SHP77 treated with DMSO at 0.1 percent for 48 hours (cell line): Measurements from ENCODE around the gene STT3A.
A peak's percentile ranks its signal among the peaks of the same experiment; 100 is the strongest.

Experiments used
- DNase-seq: peaks from one replicate; lab custom pipeline; 2025; lab: John Stamatoyannopoulos, UW

The STT3A gene

GRCh38 chr11:125588505-125588904 is 4.1 kb upstream of the STT3A start:
- DNase-seq = no peak

GRCh38 chr11:125591649-125592304 is 875 bp upstream of the STT3A start:
- peak; percentile 19 for DNase-seq

- peak; percentile 36 for DNase-seq
Measured at GRCh38 chr11:125593114-125593820, 615 bp downstream of the STT3A start.

DNA sequence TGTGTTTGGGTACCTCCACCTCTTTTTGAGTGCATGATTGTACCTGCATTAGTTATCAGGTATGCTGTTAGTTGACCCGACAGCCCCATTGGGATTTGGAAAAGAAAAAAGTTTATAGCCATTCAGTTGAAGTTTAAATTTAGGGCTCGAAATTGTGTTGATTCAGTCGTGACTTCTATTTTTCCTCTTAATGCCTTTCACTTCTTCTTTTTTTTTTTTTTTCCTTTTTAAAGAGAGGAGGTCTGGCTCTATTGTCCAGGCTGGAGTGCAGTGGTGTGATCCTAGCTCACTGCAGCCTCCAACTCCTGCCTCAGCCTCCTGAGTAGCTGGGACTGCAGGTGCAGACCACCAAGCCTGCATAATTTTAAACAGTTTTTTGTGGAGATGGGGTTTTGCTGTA is 2.3 kb downstream of the STT3A start:
- no peak for DNase-seq

DNA sequence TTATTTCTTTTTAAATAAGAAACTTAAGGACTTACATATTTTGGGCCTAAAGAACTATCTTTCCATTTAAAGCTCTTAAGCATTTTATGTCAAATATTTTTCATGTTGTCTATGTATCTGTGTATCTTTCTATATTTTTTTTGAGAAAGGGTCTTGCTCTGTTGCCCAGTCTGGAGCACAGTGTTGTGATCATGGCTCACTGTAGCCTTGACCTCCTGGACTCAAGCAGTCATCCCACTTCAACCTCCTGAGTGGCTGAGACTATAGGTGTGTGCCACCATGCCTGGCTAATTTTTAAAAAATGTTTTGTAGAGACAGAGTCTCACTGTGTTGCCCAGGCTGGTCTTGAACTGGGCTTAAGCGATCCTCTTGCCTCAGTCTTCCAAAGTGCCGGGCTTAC is 8.0 kb downstream of the STT3A start:
- no peak for DNase-seq

DNA sequence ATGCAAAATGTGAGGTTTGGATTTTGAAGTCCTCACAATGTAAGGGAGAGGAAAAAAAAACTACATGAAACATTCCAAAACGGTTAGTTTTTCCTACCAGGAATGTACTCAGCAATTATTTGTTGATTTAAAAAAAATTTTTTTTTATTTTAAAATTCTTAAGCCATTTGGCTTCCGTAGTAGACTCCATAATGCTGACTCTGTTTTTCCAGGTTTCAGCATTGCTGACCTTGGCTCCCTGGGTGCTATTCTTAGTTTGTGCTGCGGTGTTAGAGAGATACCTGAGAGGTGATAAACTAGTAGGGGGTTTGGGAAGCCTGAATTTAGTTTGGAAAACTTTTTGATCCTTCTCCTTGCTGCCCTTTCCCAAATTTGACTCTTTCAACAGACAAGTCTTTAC is 10.6 kb downstream of the STT3A start:
- no peak for DNase-seq

GRCh38 chr11:125605417-125605816 is 12.8 kb downstream of the STT3A start:
- no peak for DNase-seq

GRCh38 chr11:125609545-125609944 is 16.9 kb downstream of the STT3A start:
- no peak for DNase-seq

DNA sequence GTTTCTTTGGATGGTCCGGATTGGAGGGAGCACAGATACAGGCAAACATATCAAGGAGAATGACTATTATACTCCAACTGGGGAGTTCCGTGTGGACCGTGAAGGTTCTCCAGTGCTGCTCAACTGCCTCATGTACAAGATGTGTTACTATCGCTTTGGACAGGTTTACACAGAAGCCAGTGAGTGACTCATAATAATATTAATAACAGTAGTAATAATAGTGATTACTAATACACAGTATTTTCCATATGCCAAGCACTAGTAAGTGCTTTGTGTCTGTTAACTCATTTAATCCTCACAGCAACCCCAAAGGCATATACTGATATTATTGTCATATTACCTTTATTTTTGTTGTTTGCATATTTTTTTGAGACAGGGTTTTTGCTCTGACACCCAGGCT is 25.7 kb downstream of the STT3A start:
- no peak for DNase-seq

- no peak for DNase-seq
Measured at GRCh38 chr11:125621995-125622394, 29.3 kb downstream of the STT3A start.

GRCh38 chr11:125623064-125623463 is 30.4 kb downstream of the STT3A start:
- DNase-seq = no peak

DNA sequence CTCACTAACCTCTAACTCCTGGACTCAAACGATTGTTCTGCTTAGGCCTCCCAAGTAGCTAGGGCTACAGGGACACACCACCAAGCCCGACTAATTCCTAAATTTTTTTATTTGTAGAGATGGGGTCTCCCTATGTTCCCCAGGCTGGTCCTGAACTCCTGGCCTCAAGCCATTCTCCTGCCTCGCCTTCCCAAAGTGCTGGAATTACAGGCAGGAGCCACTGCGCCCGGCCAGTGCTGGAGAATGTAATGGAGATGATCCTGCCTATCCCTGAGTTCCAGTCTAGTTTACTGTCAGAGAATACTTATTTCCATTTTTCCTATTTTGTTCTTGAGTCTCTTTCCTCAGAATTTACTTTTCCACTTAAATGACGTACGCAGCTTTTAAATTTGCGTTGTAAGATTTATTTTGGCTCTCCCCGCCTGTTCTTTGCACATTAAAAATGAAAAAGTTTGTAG is 32.1 kb downstream of the STT3A start, which contains the start of gene CHEK1:
TSS of gene CHEK1 (plus strand) at position 408 of the 458 bp plus-strand sequence. CDS start 1,606 bp downstream, outside the sequence.
- no peak for DNase-seq

DNA sequence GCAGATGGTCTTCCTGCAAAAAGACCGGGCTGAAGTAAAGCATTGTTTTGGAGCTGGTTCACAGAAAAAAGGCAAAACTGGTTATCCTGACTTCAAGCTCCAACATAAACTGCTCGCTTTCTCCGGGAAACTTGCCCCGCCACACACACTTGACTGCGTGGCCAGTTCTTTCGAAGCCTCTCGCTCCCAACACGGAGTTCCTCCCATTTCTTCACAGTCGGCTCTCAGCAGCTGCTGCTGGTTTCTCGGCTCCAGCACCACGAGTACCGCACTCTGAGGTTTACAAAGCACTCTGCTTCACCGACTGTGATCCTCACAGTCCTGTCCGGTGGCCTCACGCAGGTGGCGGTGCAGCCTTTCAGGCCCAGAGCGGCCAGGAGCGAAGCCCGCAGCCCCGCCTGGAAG is 32.6 kb downstream of the STT3A start:
- no peak for DNase-seq

- DNase-seq = peak; percentile 74
Measured at GRCh38 chr11:125625630-125626287, 33.1 kb downstream of the STT3A start.

- no peak for DNase-seq
Measured at GRCh38 chr11:125626288-125626950, 33.8 kb downstream of the STT3A start.

DNA sequence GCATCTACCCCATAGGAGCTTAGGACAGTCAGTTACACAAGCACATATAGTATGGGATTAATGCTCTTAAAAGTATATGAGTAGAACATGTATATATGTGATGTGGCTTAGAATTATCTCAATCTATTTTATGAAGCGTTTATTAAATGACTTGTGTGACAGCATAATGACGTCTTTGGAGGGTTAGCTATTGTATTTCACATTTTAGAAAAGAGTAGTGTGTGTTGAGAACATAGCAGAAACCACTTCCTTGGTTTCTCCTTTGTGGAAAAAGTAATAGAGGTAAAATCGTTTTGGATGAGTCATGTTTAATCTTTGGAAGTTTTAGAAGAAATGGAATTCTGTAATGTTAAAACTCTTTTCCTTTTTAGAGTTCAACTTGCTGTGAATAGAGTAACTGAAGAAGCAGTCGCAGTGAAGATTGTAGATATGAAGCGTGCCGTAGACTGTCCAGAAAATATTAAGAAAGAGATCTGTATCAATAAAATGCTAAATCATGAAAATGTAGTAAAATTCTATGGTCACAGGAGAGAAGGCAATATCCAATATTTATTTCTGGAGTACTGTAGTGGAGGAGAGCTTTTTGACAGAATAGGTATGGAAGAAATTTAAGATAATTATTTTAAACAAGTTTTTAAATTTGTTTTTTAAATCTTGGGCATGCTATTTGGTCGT is 34.7 kb downstream of the STT3A start:
- DNase-seq = no peak

- DNase-seq = no peak
Measured at GRCh38 chr11:125637840-125638239, 45.2 kb downstream of the STT3A start.

GRCh38 chr11:125638315-125638714 is 45.7 kb downstream of the STT3A start:
- DNase-seq = no peak

DNA sequence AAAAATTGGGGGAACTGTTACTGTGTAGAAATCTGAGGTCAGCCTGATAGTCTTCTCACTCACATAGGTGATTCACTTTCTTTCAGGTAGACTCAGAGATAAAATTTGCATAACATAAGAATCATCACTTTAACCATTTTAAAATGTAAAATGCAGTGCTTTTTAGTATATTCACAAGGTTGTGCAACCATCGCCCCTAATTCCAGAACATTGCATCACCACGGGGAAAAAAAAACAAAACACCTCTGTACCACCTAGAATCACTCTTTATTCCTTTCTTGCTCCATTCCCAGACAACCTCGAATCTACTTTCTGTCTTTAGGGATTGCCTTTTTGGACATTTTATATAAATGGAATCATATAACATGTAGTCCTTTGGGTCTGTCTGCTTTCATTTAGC is 53.2 kb downstream of the STT3A start:
- DNase-seq = no peak

- DNase-seq = no peak
Measured at GRCh38 chr11:125649465-125650166, 57.0 kb downstream of the STT3A start.

- no peak for DNase-seq
Measured at GRCh38 chr11:125662689-125663088, 70.0 kb downstream of the STT3A start.
